ENCODE measurements around the gene PITPNM1.

PITPNM1 gene

GRCh38 chr11:67503119-67504004 is 1.8 kb downstream of the PITPNM1 start:
- DNase-seq (ENCODE audit: low spot score): no peak

DNA sequence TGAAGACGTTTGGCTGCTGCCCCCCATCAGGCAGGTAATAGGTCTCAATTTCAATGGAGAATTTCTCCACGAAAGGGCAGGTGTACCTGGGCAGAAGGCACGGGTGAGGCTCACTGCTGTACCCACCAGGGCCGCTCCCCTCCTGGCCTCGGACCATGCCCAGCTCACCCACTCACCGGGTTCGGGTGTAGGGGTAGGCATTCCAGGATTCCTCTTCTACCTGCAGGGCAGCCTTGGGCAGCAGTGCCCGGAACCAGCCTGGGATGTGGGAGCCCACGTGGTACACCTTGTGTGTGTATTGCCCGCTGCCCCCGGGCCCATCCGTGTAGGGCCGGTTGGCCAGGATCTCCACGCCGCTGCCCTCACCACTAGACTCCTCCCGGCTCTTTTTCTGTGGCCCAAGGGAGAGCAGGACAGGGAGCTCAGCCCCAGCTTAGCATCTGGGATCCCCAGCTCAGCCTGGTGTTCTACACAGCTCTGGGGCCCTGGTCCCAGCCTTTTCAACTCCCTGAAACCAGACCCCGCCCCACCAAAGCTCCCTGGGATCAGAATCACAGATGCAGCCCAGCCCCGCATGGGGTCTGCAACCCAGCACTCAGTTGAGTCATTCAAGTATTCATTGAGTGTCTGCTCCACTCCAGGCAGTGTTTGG is 2.7 kb downstream of the PITPNM1 start:
- no peak for DNase-seq (ENCODE audit: low spot score)

DNA sequence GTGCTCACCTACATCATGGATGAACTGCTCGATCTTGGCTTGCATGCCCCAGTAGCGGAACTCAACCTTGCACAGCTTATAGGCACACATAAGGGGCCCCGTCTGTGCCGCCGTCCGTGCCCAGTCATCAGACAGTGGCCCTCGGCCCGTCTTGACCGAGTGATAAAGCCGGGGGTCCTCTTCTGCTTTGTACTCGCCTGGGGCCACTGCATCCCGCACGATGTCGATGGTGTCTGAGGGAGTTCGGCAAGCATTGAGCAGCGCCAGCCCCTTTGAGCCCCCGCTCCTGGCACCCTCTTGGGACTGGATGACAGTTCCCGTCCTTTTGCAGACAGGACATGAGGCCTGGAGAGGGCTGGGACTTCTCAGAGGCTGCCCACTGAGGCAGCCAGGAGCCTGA is 3.3 kb downstream of the PITPNM1 start:
- DNase-seq (ENCODE audit: low spot score): no peak

- DNase-seq (ENCODE audit: low spot score): no peak
Observed at GRCh38 chr11:67500831-67501715, 4.1 kb downstream of the PITPNM1 start.

DNA sequence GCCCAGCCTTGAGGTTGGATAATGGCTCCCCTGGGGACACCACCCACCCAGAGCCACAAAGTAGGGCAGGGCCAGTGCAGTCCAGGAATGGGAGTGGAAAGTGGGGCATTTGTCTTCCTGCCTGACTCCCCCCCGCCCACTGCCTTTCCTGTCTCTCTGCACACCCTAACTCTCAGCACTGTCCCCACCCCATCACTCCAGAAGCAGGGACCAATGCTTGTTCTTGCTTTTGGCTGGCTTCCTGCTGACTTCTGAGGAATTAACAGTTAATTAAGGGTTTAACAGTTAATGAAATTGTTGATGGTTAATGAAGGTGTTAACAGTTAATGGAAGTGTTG is 4.7 kb downstream of the PITPNM1 start:
- DNase-seq (ENCODE audit: low spot score): no peak

- DNase-seq (ENCODE audit: low spot score): no peak
Observed at GRCh38 chr11:67499808-67500483, 5.2 kb downstream of the PITPNM1 start.

- DNase-seq (ENCODE audit: low spot score): no peak
Observed at GRCh38 chr11:67498544-67498972, 6.6 kb downstream of the PITPNM1 start.

GRCh38 chr11:67497656-67498291 is 7.4 kb downstream of the PITPNM1 start:
- DNase-seq (ENCODE audit: low spot score): no peak

DNA sequence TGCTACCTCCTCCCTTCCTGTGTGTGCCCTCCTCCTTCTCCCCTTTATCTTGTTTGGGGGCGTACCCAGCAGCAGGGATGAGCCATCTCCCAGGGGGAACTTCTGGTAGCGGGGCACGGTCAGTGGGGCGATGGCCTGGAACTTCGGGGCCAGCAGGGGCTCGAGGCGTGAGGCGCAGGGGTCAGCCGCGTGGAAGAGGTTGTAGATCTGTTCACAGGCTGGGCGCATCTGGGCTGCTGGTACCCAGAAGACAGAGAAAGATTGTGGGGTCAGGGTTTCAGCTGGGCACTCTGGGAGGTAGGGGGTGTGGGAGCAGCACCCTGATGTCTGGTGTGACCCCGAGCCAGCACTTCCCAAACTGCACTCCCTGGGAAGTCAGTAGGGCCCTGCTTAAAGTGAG is 9.1 kb downstream of the PITPNM1 start:
- no peak for DNase-seq (ENCODE audit: low spot score)

DNA sequence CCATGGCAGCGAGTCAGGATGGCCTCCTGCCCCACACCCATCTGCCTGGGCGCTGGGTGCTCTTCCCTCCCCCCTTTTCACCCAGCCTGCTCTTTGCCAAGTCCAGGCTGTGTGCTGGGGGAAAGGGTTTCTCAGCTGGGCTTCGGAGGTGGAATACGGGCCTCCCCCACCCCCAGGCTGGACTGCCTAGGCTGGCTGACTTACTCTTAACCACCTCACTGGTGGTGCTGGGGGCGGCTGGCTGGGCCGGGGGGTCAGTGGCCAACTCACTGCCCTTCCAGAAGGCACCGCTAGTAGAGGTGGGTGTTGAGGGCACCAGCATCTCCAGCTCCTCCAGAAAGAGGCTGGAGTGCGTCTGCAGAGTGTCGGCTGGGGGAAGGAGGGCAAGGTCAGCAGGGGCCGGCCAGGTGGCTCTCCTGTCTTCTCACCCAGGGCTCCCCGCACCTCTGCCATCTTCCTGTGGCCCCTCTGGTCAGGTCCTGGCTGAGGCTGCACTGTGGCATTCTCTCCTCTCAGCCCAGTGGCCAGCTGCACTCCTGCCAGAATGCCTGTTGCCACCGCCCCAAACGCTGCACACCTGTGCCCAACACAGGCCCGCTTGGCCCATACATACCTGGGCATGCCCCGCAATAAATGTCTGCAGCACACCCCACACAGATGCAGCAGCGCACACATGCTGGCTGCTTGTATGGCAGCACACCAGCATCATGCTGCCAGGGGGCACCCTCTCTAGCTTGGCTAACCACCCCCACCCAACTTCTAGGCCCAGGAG is 9.7 kb downstream of the PITPNM1 start:
- no peak for DNase-seq (ENCODE audit: low spot score)

- DNase-seq (ENCODE audit: low spot score): no peak
Observed at GRCh38 chr11:67494371-67495233, 10.6 kb downstream of the PITPNM1 start.

DNA sequence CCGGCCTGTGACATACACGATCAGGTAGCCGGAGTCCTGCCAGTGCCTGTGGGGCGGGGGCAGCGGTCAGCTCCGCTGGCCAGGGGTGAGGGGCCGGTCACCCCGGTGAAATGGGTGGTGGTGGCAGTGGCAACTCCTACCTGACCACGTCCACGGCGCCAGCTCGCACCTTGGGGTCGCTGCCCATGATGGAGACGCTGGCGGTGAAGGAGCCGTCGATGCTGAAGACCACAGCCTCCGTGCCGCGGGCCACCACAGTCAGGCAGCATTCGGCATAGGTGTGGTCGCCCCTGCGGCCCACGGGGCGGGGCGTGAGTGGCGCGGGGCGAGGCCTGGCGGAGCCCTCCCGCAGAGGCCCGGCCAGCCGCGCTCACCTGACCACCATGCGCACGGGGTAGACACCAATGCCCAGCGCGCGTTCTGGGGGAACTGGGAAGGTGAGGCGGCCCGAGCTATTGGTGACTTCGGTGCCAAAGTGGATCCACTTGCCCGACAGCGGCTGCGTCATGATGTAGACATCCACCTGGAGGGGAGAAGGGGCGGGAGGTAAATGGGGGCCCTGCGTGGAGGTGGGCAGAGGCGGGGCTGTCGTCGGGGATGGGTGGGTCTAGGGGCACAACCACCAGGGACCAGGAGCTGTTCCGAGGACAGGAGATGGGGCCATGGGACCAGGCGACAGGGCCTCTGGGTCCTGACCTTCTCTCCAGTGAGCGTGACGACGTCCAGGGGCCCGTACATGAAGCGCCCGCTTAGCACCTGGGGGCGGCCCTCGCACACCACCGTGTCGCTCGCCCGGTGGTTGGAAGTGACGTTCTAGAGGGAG is 11.4 kb downstream of the PITPNM1 start:
- no peak for DNase-seq (ENCODE audit: low spot score)

DNA sequence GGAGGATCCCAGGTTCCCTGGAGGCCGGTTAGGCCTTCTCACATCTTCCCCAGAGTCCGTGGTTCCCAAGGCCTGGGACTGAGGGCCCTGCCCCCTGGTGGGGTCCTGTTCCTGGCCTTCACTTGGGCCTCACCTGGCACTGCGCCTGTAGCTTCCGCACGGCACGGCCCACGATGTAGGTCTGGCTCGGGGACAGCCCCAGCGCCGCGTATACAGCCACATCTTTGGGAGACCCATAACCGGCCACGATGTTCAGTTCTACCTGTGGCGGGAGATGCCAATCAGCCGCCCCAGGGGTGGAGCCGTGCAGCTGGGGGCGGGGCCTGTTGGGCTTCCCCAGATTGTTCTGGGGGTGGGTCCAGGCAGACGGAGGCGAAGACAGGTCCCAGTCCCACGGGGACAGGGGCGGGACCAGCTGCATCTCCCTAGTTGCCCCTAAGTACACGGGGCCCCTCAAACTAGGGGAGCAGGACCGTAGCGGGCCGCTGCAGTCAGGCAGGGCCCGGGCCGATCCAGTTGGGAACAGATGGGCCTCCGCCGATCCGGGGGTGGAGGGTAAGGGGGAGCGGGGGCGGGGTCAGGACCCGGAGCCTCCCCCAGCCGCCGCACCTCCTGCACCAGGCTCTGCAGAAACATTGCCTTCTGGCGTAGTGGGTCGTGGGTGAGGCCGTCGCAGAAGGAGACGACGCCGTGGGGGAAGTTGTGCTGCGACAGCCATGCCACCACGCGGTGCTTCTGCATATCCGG is 12.2 kb downstream of the PITPNM1 start:
- DNase-seq (ENCODE audit: low spot score): no peak

DNA sequence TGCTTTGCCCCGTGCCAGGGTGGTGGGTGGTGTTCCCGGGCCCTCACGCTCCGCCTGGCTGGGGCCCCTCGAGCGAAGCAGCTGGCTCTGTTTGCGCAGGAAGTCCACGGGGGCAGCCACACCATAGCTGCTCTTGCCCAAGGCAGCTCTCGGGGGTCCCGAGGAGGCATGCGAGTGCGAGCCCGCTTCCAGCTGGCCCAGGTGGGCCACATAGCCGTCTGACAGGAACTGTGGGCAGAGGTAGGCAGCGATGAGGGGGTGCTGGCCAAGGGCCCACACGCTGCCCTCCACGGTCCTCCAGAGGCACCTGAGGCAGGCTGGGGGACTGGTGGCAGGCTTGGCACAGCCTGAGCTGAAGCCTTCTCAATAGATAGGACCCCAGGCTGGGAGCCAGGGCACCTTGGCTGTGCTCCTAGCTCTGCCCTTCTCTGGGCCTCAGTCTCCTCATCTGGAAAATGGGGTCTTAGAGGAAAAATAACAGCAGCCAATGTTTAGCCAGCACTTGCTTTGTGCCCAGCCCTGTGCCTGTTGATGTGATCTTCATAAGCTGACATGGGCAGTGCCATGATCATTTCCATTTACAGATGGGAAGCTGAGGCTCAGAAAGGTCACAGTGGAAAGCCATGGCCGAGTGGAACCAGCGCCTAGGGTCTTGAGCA is 13.0 kb downstream of the PITPNM1 start:
- DNase-seq (ENCODE audit: low spot score): no peak

DNA sequence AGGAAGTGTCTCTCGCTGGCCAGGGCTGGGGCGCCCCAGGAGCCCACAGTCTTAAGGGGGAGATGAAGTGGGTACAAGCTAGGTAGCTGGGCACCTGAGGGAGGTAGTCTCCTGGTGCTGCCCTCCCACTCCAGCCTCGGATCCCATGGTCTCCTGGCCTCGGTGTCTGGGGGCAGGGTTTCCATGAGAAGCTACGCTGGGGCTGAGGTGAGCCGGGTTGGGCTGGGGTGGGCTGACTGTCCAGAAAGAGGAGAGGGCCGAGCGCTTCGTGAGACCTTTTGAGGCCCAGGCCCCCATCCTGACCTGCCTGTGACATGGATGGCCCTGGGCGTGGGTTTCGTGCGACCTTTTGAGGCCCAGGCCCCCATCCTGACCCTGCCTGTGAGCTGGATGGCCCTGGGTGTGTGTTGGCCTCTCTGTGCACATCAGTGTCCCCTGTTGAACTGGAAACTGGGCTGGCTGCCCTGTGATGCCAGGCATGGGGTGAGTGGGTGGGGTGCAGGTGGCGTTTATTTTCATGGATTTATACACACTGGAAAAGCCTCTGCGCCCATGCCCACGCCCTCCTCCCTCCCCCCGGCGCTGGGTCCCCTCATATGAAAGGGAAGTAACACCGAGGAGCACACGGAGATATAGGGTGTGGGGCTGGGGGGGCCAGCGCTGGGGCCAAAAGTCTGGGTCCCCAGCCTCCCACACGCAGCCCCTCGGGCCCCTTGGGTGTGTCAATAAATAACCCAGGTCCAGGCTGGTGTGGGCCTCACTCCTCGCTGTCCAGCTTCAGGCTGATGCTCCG is 13.7 kb downstream of the PITPNM1 start:
- DNase-seq (ENCODE audit: low spot score): no peak

DNA sequence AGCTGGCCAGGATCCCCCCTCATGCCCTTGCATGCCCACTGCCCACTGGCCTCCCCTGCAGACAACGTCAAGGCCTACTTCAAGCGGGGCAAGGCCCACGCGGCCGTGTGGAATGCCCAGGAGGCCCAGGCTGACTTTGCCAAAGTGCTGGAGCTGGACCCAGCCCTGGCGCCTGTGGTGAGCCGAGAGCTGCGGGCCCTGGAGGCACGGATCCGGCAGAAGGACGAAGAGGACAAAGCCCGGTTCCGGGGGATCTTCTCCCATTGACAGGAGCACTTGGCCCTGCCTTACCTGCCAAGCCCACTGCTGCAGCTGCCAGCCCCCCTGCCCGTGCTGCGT is 14.5 kb downstream of the PITPNM1 start:
- DNase-seq (ENCODE audit: low spot score): no peak
